Activated CD8-positive, alpha-beta T cell treated with anti-CD3 and anti-CD28 coated beads, Interleukin-2, amount 10 ng/mL, durations not matched to agents 7 days and 5 days (primary cell): Measurements from ENCODE around the gene HSP90B1. TPM values are rescaled to one million over a fixed set of nuclear protein-coding genes. Genes with fewer than 3 reads are reported as not detected.

Experiments
- ATAC-seq: fragments of 150-1000 bp; cut with Tn5 transposase; one replicate; pipeline ENCODE4 v1.10.0; 2021; ENCODE audit warnings: moderate library complexity
- CTCF ChIA-PET: fragments of 350-600 bp; sonication (Branson Sonifier 250); formaldehyde crosslinking; loops from one replicate; lab custom pipeline; 2021; ENCODE audit warnings: antibody characterized with exemption; lab: Charles Lee
- POLR2A ChIA-PET: fragments of 350-600 bp; sonication (Branson Sonifier 250); formaldehyde crosslinking; loops from one replicate; lab custom pipeline; 2021; ENCODE audit warnings: antibody characterized with exemption; lab: Charles Lee
- DNase-seq: peaks from one replicate; pipeline ENCODE4 v3.0.0-alpha.2; 2020
- H3K27ac Mint-ChIP-seq: one replicate; pipeline ENCODE4 v1.8.0; 2021; ENCODE audit warnings: mild to moderate bottlenecking, mixed read lengths
- H3K27me3 Mint-ChIP-seq: one replicate; pipeline ENCODE4 v1.8.0; 2021; ENCODE audit warnings: low read depth, mixed read lengths
- H3K36me3 Mint-ChIP-seq: one replicate; pipeline ENCODE4 v1.8.0; 2021; ENCODE audit warnings: low read depth, mixed read lengths
- H3K4me1 Mint-ChIP-seq: one replicate; pipeline ENCODE4 v1.8.0; 2021; ENCODE audit warnings: low read depth, mixed read lengths
- H3K4me3 Mint-ChIP-seq: one replicate; pipeline ENCODE4 v1.8.0; 2021; ENCODE audit warnings: mild to moderate bottlenecking, mixed read lengths
- H3K9me3 Mint-ChIP-seq: one replicate; pipeline ENCODE4 v1.8.0; 2022; ENCODE audit warnings: mixed read lengths; ENCODE audit not compliant: insufficient read depth
- total RNA-seq, 2 experiments: library from RNA; stranded (reverse); gene quantifications; one replicate each; pipeline ENCODE4 v1.2.3, GENCODE V29; 2021

Gene HSP90B1
- total RNA-seq, 2 experiments from 2014 or later = 336 to 343 TPM

GRCh38 chr12:103955811-103956508, 25.8 kb downstream of the HSP90B1 start:
- ChIA-PET POLR2A (interaction anchor here (0.9 to 6.7 kb wide), 9 partner anchors 10 to 76 kb away, joined by 3 to 80 read pairs (median 6); partner anchors contain the start of genes HSP90B1 and TDG), CTCF (interaction anchor here (0.7 to 2.1 kb wide), 10 partner anchors 9 to 152 kb away, joined by 3 to 11 read pairs (median 6); partner anchors contain the start of genes HSP90B1 and TDG)
- no peaks in the 10 kb centered on the region for H3K27me3 Mint-ChIP-seq
- H3K36me3 Mint-ChIP-seq = peaks cover 35% of the 10 kb centered on the region
- H3K27ac Mint-ChIP-seq = peak overlapping the region; percentile 98
- H3K9me3 Mint-ChIP-seq = no peaks in the 10 kb centered on the region
- DNase-seq = no peak
- peak overlapping the region; percentile 98 for H3K4me3 Mint-ChIP-seq
- ATAC-seq = peak; percentile 6
- peaks cover 42% of the 10 kb centered on the region for H3K4me1 Mint-ChIP-seq

GRCh38 chr12:103956509-103957027, 26.4 kb downstream of the HSP90B1 start:
- ChIA-PET POLR2A (interaction anchor here (0.6 to 6.7 kb wide), 13 partner anchors 9 to 108 kb away, joined by 3 to 80 read pairs (median 4); partner anchors contain the start of genes HCFC2, HSP90B1 and TDG), CTCF (interaction anchor here (0.7 to 2.1 kb wide), 10 partner anchors 9 to 152 kb away, joined by 3 to 11 read pairs (median 6); partner anchors contain the start of genes HSP90B1 and TDG)
- Mint-ChIP-seq H3K36me3 (peaks cover 32% of the 10 kb centered on the region), H3K4me3 (peak overlapping the region; percentile 98), H3K27me3 (no peaks in the 10 kb centered on the region), H3K27ac (peak overlapping the region; percentile 98), H3K4me1 (peaks cover 41% of the 10 kb centered on the region), H3K9me3 (no peaks in the 10 kb centered on the region)
- ATAC-seq = no peak
- DNase-seq = peak; percentile 28

- Mint-ChIP-seq H3K27ac (peak overlapping the region; percentile 98), H3K4me3 (peak overlapping the region; percentile 98), H3K4me1 (peaks cover 33% of the 10 kb centered on the region), H3K36me3 (peaks cover 21% of the 10 kb centered on the region), H3K9me3 (no peaks in the 10 kb centered on the region), H3K27me3 (no peaks in the 10 kb centered on the region)
- CTCF ChIA-PET = interaction anchor here (2.0 kb wide), 1 partner anchor 74 kb away, joined by 10 read pairs; no protein-coding TSS in a partner anchor
- POLR2A ChIA-PET = interaction anchor here (0.6 to 6.7 kb wide), 2 partner anchors 8 to 61 kb away, joined by 3 to 80 read pairs; partner anchors contain the start of gene TDG
- DNase-seq = no peak
- ATAC-seq = no peak
These were observed 27.7 kb downstream of the HSP90B1 start for GRCh38 chr12:103957865-103958388.

GRCh38 chr12:103958621-103959020, 28.4 kb downstream of the HSP90B1 start:
- peaks cover 34% of the 10 kb centered on the region for H3K4me1 Mint-ChIP-seq
- ChIA-PET CTCF (no interaction called here), POLR2A (no interaction called here)
- ATAC-seq = no peak
- no peaks in the 10 kb centered on the region for H3K9me3 Mint-ChIP-seq
- peaks cover 15% of the 10 kb centered on the region for H3K36me3 Mint-ChIP-seq
- no peak overlapping the region for H3K4me3 Mint-ChIP-seq
- no peak overlapping the region for H3K27ac Mint-ChIP-seq
- DNase-seq = no peak
- H3K27me3 Mint-ChIP-seq = no peaks in the 10 kb centered on the region

- no peaks in the 10 kb centered on the region for H3K9me3 Mint-ChIP-seq
- peaks cover 32% of the 10 kb centered on the region for H3K4me1 Mint-ChIP-seq
- H3K36me3 Mint-ChIP-seq = peaks cover 12% of the 10 kb centered on the region
- POLR2A ChIA-PET = interaction anchor here (1.1 kb wide), 1 partner anchor 11 kb away, joined by 3 read pairs; no protein-coding TSS in a partner anchor
- H3K27me3 Mint-ChIP-seq = no peaks in the 10 kb centered on the region
- no peak overlapping the region for H3K4me3 Mint-ChIP-seq
- DNase-seq = no peak
- CTCF ChIA-PET = no interaction called here
- ATAC-seq = no peak
- H3K27ac Mint-ChIP-seq = no peak overlapping the region
These were observed 30.5 kb downstream of the HSP90B1 start for GRCh38 chr12:103960616-103961227.

GRCh38 chr12:103962493-103962892, 32.3 kb downstream of the HSP90B1 start:
- no peak for ATAC-seq
- no peak overlapping the region for H3K27ac Mint-ChIP-seq
- no peaks in the 10 kb centered on the region for H3K27me3 Mint-ChIP-seq
- no peaks in the 10 kb centered on the region for H3K9me3 Mint-ChIP-seq
- ChIA-PET CTCF (interaction anchor here (0.9 to 1.3 kb wide), 3 partner anchors 9 to 79 kb away, joined by 3 read pairs; no protein-coding TSS in a partner anchor), POLR2A (no interaction called here)
- no peak for DNase-seq
- H3K4me1 Mint-ChIP-seq = peaks cover 33% of the 10 kb centered on the region
- peaks cover 12% of the 10 kb centered on the region for H3K36me3 Mint-ChIP-seq
- H3K4me3 Mint-ChIP-seq = no peak overlapping the region

- no peaks in the 10 kb centered on the region for H3K27me3 Mint-ChIP-seq
- H3K27ac Mint-ChIP-seq = peak overlapping the region; percentile 96
- ATAC-seq (no peak), DNase-seq (no peak)
- peaks cover 49% of the 10 kb centered on the region for H3K4me1 Mint-ChIP-seq
- ChIA-PET CTCF (interaction anchor here (1.1 to 4.2 kb wide), 7 partner anchors 8 to 144 kb away, joined by 3 to 22 read pairs (median 10); partner anchors contain the start of gene HSP90B1), POLR2A (interaction anchor here (1.0 to 4.3 kb wide), 7 partner anchors 10 to 99 kb away, joined by 3 to 80 read pairs (median 6); partner anchors contain the start of genes HCFC2 and HSP90B1)
- H3K4me3 Mint-ChIP-seq = peak overlapping the region; percentile 95
- no peaks in the 10 kb centered on the region for H3K9me3 Mint-ChIP-seq
- H3K36me3 Mint-ChIP-seq = peaks cover 27% of the 10 kb centered on the region
These were observed 34.6 kb downstream of the HSP90B1 start for GRCh38 chr12:103964805-103965204.

- POLR2A ChIA-PET = interaction anchor here (0.6 to 4.3 kb wide), 16 partner anchors 9 to 636 kb away, joined by 3 to 80 read pairs (median 4); partner anchors contain the start of genes HCFC2, HSP90B1 and NFYB
These were observed 35.0 kb downstream of the HSP90B1 start for GRCh38 chr12:103965255-103965589.

GRCh38 chr12:103965590-103966504, 35.6 kb downstream of the HSP90B1 start, which contains the start of gene TDG:
Gene TDG (plus strand): TSS chr12:103965872. CDS start chr12:103966038, 166 bp downstream.
- CTCF ChIA-PET = interaction anchor here (0.7 to 4.2 kb wide), 16 partner anchors 9 to 321 kb away, joined by 3 to 22 read pairs (median 6); partner anchors contain the start of gene HSP90B1
- POLR2A ChIA-PET = interaction anchor here (0.6 to 4.3 kb wide), 16 partner anchors 8 to 637 kb away, joined by 3 to 80 read pairs (median 4); partner anchors contain the start of genes HCFC2, HSP90B1 and NFYB
- Mint-ChIP-seq H3K27me3 (no peaks in the 10 kb centered on the region), H3K4me3 (peak within 1 kb of the TSS; percentile 95), H3K9me3 (no peaks in the 10 kb centered on the region), H3K27ac (peak within 1 kb of the TSS; percentile 96), H3K36me3 (peaks cover 27% of the 10 kb centered on the region), H3K4me1 (peaks cover 49% of the 10 kb centered on the region)
- ATAC-seq = peak; percentile 96
- peak; percentile 98 for DNase-seq

More at GRCh38 chr12:103965255-103965589, 35.0 kb downstream of the HSP90B1 start:
- CTCF ChIA-PET = interaction anchor here (0.7 to 4.2 kb wide), 9 partner anchors 9 to 144 kb away, joined by 3 to 22 read pairs (median 9); partner anchors contain the start of gene HSP90B1
- ATAC-seq = no peak
- Mint-ChIP-seq H3K27ac (peak overlapping the region; percentile 96), H3K27me3 (no peaks in the 10 kb centered on the region), H3K9me3 (no peaks in the 10 kb centered on the region), H3K4me3 (peak overlapping the region; percentile 95), H3K4me1 (peaks cover 49% of the 10 kb centered on the region), H3K36me3 (peaks cover 27% of the 10 kb centered on the region)
- DNase-seq = no peak

- Mint-ChIP-seq H3K27me3 (no peaks in the 10 kb centered on the region), H3K9me3 (no peaks in the 10 kb centered on the region), H3K36me3 (peaks cover 27% of the 10 kb centered on the region), H3K4me3 (peak overlapping the region; percentile 95), H3K4me1 (peaks cover 52% of the 10 kb centered on the region), H3K27ac (peak overlapping the region; percentile 96)
- POLR2A ChIA-PET = interaction anchor here (0.8 to 4.3 kb wide), 5 partner anchors 12 to 97 kb away, joined by 4 to 80 read pairs (median 10); partner anchors contain the start of genes HCFC2 and HSP90B1
- no peak for DNase-seq
- ATAC-seq = no peak
- CTCF ChIA-PET = interaction anchor here (0.7 to 4.2 kb wide), 12 partner anchors 10 to 320 kb away, joined by 3 to 22 read pairs (median 6); partner anchors contain the start of gene HSP90B1
These were observed 36.5 kb downstream of the HSP90B1 start for GRCh38 chr12:103966736-103967135.
